Left renal pelvis (tissue), 4 donors: ENCODE results near the gene CLK2. TPM values are rescaled to one million over a fixed set of nuclear protein-coding genes. Genes with fewer than 3 reads are reported as not detected.
"Not testable (repeated sequence)": the region's sequence is repeated elsewhere in the genome, so short reads cannot be mapped to it uniquely, and the experiment has no call there.

ENCODE experiments used
- DNase-seq, 4 donors: peaks; one replicate each; pipeline ENCODE4 v3.0.0-alpha.2; 2013; ENCODE audit warnings: low read depth in 4 of 4, low spot score in 3 of 4
- polyA plus RNA-seq, 4 donors: library from polyadenylated mRNA; unstranded; fragments of 120-200 nt; gene quantifications; one replicate each; pipeline ENCODE4 v1.2.1, GENCODE V29; 2013; ENCODE audit not compliant: insufficient read length in 4 of 4

The CLK2 gene
- polyA plus RNA-seq, 4 donors: 70.1 to 93.6 (median 74.8) TPM

- DNase-seq: no peak
Measured at GRCh38 chr1:155269381-155269780, 3.9 kb downstream of the CLK2 start.

GRCh38 chr1:155268630-155269029 lies 4.7 kb downstream of the CLK2 start:
- DNase-seq: no peak

- no peak for DNase-seq
Measured at GRCh38 chr1:155267373-155267772, 5.9 kb downstream of the CLK2 start.

- DNase-seq: no peak
Measured at GRCh38 chr1:155266553-155266952, 6.8 kb downstream of the CLK2 start.

- DNase-seq: no peak
Measured at GRCh38 chr1:155263067-155263466, 10.2 kb downstream of the CLK2 start.

GRCh38 chr1:155261852-155262673 lies 11.2 kb downstream of the CLK2 start, which contains the start of gene SCAMP3:
Gene SCAMP3 (minus strand): TSS chr1:155262360. CDS start chr1:155262151, 209 bp downstream.
- peak; percentile 92 to 98 (median 94) for DNase-seq

- DNase-seq: no peak
Measured at GRCh38 chr1:155261493-155261851, 11.8 kb downstream of the CLK2 start.

GRCh38 chr1:155260276-155260675 lies 13.0 kb downstream of the CLK2 start:
- DNase-seq: no peak

- no peak for DNase-seq
Measured at GRCh38 chr1:155256058-155256852, 17.0 kb downstream of the CLK2 start.

- DNase-seq: peak in 2 of 4 donors; percentile 69 to 78
Measured at GRCh38 chr1:155255243-155256007, 17.9 kb downstream of the CLK2 start, which contains the start of gene ENTREP3. Gene ENTREP3 (minus strand): TSS chr1:155255483. CDS start chr1:155254877, 606 bp downstream.

- DNase-seq: no peak
Measured at GRCh38 chr1:155254714-155255242, 18.5 kb downstream of the CLK2 start.

GRCh38 chr1:155254228-155254713 lies 19.0 kb downstream of the CLK2 start:
- no peak for DNase-seq

- no peak for DNase-seq
Measured at GRCh38 chr1:155253797-155254196, 19.5 kb downstream of the CLK2 start.

- DNase-seq: no peak
Measured at GRCh38 chr1:155253208-155253607, 20.1 kb downstream of the CLK2 start.

GRCh38 chr1:155251566-155251965 lies 21.7 kb downstream of the CLK2 start:
- DNase-seq: no peak

- peak in 3 of 4 donors; percentile 72 to 86 (median 85) for DNase-seq
Measured at GRCh38 chr1:155250633-155251449, 22.5 kb downstream of the CLK2 start.

GRCh38 chr1:155250246-155250632 lies 23.1 kb downstream of the CLK2 start:
- DNase-seq: no peak

GRCh38 chr1:155247667-155248553 lies 25.4 kb downstream of the CLK2 start:
- DNase-seq: no peak

GRCh38 chr1:155246796-155247195 lies 26.5 kb downstream of the CLK2 start:
- not testable (repeated sequence) for DNase-seq
